GM19324 (cell line): ENCODE results near the gene EFR3B.

Source experiments
- ATAC-seq: cut with Tn5 transposase; IDR thresholded peaks from one replicate; pipeline ENCODE4 v1.9.1; 2021; ENCODE audit warnings: mild to moderate bottlenecking, moderate library complexity; ENCODE audit not compliant: unreplicated experiment, low FRiP score

Gene EFR3B

GRCh38 chr2:25173719-25174118 lies 131.8 kb downstream of the EFR3B start:
- no peak for ATAC-seq

- no peak for ATAC-seq
These were observed 132.5 kb downstream of the EFR3B start for GRCh38 chr2:25174192-25174861.

- ATAC-seq, result no peak
These were observed 134.3 kb downstream of the EFR3B start for GRCh38 chr2:25176138-25176537.

DNA sequence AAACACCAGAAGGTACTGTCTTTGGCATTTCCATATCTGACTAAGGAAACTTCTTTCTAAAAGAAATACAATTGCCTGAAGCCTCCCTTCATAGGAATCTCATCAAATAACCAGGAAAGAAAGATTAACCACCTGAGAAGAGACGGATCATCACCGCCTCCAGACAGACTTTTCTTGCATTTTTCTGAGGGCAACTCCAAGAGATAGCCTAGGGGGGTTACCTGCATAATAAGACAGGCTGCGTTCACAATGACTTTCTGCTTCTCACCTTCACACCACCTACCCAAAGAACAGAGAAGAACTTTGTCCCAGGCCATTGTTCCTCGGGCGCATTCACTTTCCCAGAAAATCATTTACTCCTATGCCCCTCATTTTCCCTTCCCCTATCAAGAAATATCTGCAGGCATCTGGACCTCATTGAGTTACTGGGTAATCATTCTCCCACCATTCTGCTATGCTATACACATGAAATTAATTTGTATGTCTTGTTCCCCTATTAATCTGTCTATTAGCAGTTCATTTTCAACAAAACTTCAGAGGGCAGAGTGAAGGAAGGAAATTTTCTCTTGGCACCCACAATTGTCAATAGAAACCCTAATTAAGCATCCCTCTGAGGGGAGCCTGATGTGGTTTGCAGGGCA lies 134.8 kb downstream of the EFR3B start:
- ATAC-seq, result no peak

DNA sequence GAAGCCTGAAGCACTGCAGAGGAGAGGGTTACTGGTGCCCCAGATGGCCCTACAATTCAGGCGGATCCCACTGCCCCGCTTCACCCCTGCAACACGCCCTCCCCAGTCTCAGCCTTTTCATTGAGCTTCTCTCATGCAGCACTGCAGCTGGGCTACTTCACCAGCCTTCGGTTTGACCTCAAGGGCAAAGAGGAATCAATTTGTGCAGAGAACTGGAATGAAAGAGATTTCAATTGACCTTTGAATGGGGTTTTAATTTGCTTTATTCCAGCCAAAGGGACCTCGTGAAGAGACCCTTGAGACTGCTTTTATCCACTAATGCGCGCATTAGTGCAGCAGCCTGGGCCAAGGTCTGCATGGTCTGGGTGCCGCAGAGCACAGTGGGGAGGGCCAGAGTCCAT lies 135.3 kb downstream of the EFR3B start:
- ATAC-seq, result no peak

DNA sequence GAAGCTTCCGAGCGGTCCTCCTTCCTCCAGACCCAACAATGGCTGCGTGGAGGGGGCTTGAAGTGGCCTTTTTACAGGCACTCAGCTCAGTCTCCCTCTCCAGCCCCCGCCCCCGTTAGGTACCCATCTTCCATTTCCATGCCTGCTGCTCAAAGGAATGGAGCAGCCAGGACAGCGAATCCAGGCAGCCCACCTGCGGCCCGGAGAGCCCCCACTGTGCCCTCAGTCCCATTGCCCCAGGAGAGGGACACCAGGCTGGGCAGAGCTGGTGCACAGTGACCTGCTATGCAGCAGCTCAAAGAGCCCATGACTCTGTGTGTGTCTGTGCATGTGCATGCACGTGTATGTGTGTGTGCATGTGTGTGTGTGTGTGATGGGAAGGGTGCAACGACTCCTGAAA lies 137.1 kb downstream of the EFR3B start:
- ATAC-seq, result no peak

DNA sequence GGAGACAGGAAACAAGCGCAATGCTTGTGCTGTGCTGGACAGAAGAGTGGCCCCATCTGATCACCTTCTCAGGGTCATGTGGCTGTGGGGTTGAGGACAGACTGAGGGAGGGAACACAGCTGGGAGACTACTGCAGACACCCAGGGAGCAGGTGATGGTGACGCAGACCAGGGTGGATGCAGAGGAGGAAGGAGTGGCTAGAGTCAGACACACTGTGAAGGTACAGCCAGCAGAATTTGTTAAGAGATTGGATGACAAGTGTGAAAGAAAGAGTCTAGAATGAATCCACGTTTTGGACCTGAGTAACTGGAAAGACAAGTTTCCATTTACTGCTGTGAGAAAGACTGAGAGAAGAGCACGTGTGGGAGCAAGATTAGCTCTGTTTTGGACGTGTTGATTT lies 142.4 kb downstream of the EFR3B start:
- ATAC-seq, result no peak

DNA sequence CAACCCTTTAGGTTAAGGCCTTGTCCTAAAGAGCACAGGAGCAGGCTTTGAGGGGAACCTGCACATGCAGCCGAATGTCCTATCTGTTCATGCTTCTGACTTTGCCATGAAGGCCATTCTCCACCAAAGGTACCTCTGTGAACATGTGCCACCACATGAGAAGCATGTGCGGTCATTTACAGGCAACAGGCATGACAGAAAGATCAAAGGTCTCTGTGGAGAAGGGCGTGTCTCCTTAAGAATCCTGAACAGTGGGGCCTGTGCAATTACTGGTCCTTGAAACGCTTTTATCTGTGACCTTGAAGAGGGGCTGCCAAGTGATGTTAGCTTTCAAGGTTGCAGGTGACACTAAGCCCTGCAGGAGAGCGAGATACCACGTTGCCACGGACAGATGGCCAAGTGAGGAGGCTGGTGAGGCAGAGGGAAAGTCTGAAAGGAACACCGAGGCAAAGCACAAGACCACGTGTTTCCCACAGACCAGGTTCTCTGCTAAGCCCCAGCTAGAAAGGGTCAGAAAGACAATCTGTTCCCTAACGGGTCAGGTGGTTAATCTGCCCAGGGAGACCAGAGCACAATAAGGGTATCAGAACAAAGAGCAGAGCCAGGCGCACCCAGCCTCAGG lies 146.0 kb downstream of the EFR3B start:
- ATAC-seq, result no peak

DNA sequence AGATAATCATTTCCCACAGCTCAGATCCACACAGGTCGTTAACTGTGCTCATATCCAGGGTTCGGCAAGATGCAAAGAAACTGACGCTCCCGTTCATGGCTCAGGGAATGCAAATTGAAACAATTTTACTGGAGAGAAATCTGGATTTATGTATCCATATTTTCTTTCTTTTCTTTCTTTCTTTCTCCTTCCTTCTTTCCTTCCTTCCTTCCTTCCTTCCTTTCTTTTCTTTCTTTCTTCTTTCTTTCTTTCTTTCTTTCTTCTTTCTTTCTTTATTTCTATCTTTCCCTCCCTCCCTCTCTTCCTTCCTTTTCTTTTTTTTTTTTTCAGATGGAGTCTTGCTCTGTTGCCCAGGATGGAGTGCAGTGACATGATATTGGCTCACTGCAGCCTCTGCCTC lies 146.5 kb downstream of the EFR3B start:
- ATAC-seq, result no peak

GRCh38 chr2:25190536-25190935 lies 148.7 kb downstream of the EFR3B start:
- no peak for ATAC-seq

DNA sequence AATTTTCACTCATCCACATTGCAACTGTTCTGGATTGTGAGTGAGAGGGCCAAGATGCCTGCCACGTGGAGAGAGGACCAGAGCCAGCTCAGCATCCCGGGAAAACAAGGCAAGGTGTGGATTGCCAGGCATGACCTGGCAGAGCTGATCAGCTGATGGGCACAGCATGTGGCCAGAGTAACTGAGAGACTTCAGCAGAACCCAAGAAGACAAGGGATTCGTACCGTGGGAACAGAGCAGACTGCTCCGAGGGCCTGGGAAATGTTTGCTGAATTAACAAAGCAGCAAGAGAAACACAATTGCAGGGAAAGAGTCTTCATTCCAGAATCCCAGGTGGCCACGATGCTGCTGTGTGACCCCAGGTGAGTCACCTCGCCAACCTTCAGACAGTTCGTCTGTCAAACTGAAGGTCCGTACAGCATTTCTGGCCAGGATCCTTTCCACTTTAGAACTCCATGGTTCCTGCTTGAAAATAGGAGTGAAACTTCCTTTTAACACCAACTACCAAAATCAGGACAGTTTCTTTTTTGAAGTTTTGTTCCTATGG lies 152.8 kb downstream of the EFR3B start:
- no peak for ATAC-seq

- ATAC-seq, result no peak
These were observed 155.7 kb downstream of the EFR3B start for GRCh38 chr2:25197336-25198208.

GRCh38 chr2:25198209-25198525 lies 156.3 kb downstream of the EFR3B start:
- no peak for ATAC-seq

DNA sequence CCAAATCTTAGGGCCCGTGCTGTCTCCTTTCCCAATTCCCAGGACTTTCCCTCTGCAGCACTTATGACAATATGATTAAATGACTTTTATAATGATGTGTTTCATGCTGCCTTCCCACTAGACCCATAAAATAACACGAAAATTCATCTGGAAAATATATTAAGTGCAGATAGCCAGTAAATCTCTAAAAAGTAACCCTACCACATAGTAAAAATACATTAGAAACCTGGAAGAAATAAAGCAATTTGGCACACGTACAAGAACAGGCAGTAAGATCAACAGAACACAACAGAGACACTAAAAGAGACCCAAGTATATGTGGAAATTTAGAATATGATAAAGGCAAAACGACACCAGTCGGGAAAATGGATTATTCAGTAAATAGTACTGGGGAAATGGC lies 156.7 kb downstream of the EFR3B start:
- no peak for ATAC-seq

- ATAC-seq, result no peak
These were observed 159.4 kb downstream of the EFR3B start for GRCh38 chr2:25201265-25201664.

GRCh38 chr2:25201794-25202193 lies 159.9 kb downstream of the EFR3B start:
- ATAC-seq, result no peak

GRCh38 chr2:25202275-25202674 lies 160.4 kb downstream of the EFR3B start:
- no peak for ATAC-seq

GRCh38 chr2:25204190-25204838 lies 162.4 kb downstream of the EFR3B start:
- no peak for ATAC-seq

- ATAC-seq, result no peak
These were observed 165.2 kb downstream of the EFR3B start for GRCh38 chr2:25207078-25207545.
